Stromal cell of bone marrow (primary cell): ENCODE data around the gene MUCL1.
A peak's percentile ranks its signal among the peaks of the same experiment; 100 is the strongest.
"Not testable (repeated sequence)": the region's sequence is repeated elsewhere in the genome, so short reads cannot be mapped to it uniquely, and the experiment has no call there.

Experiments used
- DNase-seq: peaks from one replicate; pipeline ENCODE4 v3.0.0-alpha.2; 2012; ENCODE audit warnings: low read depth

MUCL1 gene

DNA sequence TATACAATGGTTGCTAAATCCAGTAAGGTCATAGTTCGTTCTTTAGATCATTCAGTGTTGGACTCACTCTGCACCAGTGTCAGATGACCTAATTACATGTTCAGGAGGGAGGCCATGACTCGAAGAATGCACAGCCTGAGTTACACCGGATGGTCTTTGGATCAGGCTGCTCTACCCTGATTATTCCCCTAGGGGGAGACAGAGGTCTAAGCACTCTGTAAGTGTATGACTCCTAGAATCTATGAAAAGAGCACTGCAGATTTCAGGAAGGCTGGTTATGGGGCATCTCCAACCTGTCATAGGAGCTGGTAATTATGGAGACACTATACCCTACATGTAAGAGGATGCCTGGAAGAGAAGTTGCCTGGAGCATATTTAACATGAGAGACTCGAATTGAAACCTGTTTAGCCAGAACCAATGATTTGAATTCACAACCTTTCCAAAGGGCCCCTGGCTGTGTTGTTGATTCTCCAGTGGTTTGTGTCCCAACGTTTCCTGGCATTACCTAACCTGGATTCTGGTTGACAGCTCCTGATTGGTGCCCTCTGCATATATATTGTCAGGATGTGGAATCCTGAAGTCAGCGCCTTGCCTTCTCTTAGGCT, at the start of gene MUCL1:
MUCL1 (plus strand) TSS at position 584 of the 606 bp plus-strand sequence. CDS start 67 bp downstream, outside the sequence.
- DNase-seq = peak; percentile 31

GRCh38 chr12:54821676-54822075, 32.6 kb upstream of the MUCL1 start:
- DNase-seq = no peak

GRCh38 chr12:54824402-54824801, 29.9 kb upstream of the MUCL1 start:
- no peak for DNase-seq

DNA sequence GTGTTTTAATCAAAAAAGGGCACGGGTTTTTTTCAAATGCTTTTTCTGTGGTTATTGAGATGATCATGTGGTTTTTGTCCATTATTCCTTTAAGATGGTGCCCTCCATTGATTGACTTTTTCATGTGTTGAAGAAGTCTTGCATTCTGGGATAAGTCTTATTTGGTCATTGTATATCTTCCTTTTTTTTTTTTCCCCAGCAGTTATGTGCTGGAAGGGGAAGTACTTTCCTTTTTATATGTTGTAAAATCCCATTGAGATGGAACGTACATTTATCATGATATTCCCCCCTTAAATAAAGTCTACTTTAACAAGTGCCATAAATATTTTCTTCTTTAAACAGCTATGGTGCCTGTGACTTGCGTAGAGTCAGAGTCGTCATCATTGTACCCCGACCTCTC, 24.8 kb upstream of the MUCL1 start:
- no peak for DNase-seq

DNA sequence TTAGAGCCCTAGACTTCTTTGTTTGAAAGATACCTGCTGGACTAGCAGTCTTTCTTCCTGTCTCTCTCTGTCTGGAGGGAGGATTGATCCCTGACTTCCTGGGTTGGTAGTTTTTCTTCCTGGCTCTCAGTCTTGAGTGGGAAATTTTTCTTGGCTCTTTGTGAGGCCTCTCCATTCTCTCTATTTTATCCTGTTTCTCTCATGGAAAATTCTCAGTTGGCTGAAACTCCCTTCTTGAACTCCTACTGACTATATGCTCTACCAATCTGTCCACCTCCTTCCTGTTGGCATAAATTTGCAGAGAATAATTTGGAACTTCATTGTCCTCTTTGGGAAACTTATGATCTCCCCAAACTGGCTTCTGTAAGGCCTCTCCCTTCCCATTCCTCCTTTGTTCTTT, 24.1 kb upstream of the MUCL1 start:
- no peak for DNase-seq

GRCh38 chr12:54831631-54832030, 22.7 kb upstream of the MUCL1 start:
- DNase-seq = no peak

- DNase-seq = no peak
These were observed 14.0 kb upstream of the MUCL1 start for GRCh38 chr12:54840244-54840865.

DNA sequence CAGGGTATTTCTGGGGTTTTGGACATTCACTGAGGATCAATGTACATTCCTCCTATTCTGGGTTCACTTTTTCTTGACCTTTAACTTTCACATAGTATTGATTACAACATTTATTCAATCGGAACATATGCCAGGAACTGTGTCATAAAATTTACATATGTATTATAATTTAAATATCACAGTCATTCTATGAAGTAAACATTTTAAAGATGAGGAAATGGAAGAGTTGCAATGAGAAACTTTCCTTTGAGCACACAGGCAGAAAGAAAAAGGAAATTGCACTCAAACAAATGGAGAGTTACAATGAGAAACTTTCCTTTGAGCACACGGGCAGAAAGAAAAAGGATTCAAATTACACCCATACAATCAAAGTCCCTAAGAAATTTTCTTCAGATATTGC, 3.1 kb downstream of the MUCL1 start:
- no peak for DNase-seq

DNA sequence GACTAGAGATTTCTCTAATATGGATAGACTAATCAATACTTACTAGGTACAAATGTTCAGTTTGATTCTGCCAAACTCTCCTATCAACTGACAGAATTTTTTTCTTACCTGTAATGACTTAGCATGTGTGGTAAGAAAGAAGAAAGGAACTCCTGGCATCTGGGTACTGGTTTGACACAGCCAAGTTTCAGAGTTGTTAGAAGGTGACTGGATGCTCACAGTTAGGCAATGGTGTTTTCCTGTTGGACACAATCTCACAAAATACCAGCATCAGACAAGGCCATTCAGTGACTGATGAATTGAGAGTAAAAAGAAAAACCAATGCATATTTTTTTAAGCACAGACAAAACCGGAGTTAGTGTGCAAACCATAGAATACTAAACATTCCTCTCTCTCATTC, 4.2 kb downstream of the MUCL1 start:
- DNase-seq = no peak

DNA sequence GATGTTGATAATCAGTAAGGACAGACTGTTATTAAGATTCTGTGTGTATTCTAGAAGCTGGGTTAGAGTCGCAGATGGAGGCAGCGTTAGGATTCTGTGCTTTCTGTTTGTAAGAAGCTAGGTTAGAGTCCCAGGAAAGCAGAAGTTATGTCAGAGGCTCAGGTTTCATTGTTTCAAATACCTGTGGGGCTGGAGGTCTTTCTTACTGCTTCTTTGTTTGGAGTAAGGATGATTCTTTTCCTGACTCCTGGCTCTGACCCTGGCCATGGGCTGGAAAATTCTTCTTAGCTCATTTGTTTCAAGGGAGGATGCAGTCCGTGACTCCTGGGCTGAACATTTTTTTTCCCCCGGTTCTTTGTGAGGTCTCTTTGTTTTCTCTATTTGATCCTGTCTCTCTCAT, 5.2 kb downstream of the MUCL1 start:
- DNase-seq = no peak

GRCh38 chr12:54861927-54862326, 7.6 kb downstream of the MUCL1 start:
- no peak for DNase-seq

GRCh38 chr12:54863948-54864618, 9.8 kb downstream of the MUCL1 start:
- no peak for DNase-seq

- DNase-seq = no peak
These were observed 11.5 kb downstream of the MUCL1 start for GRCh38 chr12:54865683-54866324.

GRCh38 chr12:54868690-54869089, 14.4 kb downstream of the MUCL1 start:
- no peak for DNase-seq

GRCh38 chr12:54870048-54870447, 15.7 kb downstream of the MUCL1 start:
- DNase-seq = no peak

GRCh38 chr12:54870617-54871016, 16.3 kb downstream of the MUCL1 start:
- DNase-seq = no peak

GRCh38 chr12:54879150-54879549, 24.8 kb downstream of the MUCL1 start:
- no peak for DNase-seq

DNA sequence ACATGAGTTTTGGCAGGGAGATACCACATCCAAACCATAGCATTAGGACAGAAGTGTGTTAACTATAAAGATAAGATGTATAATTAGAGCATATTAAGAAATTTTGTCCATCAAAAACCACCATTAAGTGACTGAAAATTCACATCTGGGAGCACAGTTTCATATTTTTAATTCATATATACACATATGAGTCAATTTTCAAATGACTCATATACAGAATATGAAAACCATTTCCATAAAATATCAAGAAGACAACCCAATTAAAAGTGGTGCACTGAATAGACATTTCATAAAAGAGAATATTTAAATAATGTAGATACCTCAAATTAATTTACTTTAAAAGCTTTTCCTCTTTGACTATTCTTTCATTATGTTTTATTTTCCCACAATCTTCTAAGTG, 25.3 kb downstream of the MUCL1 start:
- DNase-seq = no peak

- DNase-seq = no peak
These were observed 27.8 kb downstream of the MUCL1 start for GRCh38 chr12:54882079-54882478.

DNA sequence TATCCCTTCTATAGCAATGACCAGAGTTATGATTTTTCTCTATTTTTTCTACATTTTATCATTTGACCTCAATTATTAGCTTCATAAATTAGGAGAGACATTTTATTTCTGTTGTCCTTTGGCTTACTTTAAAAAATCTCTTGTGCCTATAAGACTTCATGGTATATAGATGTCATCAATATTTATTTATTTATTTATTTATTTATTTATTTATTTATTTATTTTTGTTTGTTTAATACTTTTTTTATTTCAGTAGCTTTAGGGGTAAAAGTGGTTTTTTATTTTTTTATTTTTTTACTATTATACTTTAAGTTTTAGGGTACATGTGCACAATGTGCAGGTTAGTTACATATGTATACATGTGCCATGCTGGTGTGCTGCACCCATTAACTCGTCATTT, 28.3 kb downstream of the MUCL1 start:
- not testable (repeated sequence) for DNase-seq

GRCh38 chr12:54888428-54888827, 34.1 kb downstream of the MUCL1 start:
- not testable (repeated sequence) for DNase-seq

DNA sequence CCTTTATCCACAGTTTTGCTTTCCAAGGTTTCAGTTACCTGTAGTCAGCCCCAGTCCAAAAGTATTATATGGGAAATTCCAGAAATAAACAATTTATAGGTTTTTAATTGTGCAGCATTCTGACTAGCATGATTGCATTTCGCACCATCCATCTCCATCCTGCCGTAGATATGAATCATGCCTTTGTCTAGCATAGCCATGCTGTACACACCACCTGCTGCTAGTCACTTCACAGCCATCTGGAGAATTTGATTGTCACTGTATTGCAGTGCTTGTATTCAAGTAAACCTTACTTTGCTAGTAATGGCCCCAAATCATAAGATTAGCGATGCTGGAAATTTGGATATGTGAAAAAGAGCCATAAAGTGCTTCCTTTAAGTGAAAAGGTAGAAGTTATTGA, 36.0 kb downstream of the MUCL1 start:
- no peak for DNase-seq
